Measurements from ENCODE around the gene FIGNL2.

Gene FIGNL2

GRCh38 chr12:51840966-51841365 lies 7.6 kb downstream of the FIGNL2 start:
- no peak for TF ChIP-seq CTCF (IDR thresholded peaks at IDR 0.05)

- no peak for TF ChIP-seq CTCF (IDR thresholded peaks at IDR 0.05)
These were observed 9.1 kb downstream of the FIGNL2 start for GRCh38 chr12:51839310-51839947.

GRCh38 chr12:51838762-51839161 lies 9.8 kb downstream of the FIGNL2 start:
- TF ChIP-seq CTCF (IDR thresholded peaks at IDR 0.05), result no peak

DNA sequence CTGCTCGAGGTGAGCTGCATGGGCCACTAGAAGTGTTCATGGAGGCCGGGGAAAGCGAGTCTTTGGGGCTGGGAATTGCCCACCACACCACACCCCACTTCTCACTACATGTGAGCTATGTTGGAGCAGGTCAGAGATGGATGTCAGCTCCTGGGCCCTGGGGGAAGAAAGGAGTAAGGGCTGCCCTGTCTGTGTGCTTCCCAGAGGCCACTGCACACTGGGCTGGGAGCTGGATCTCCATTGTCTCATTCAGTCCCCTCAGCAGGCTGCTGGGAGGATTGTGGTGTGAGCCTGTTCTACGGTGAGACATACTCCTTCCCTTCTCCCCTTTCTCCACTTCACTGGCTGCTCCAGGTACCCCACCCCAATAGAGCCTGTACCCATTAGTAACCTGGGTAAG lies 10.5 kb downstream of the FIGNL2 start:
- no peak for TF ChIP-seq CTCF (IDR thresholded peaks at IDR 0.05)

GRCh38 chr12:51837286-51837685 lies 11.2 kb downstream of the FIGNL2 start:
- no peak for TF ChIP-seq CTCF (IDR thresholded peaks at IDR 0.05)

DNA sequence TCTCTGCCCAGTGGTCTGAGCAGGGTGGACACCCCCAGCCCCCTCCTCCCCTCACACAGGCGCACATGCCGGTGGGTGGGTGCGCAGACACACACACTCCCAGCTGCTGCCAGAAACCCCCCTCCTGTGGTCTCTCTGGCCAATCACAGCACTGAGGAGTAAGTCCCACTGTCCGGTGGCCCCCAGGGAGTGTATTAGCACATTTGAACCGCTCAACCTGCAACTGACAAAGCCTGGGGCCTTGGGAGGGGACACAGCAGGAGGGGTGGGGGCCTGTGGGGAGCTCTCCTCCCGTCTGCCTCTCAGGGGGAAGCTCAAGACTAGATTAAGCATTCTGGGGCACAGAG lies 11.7 kb downstream of the FIGNL2 start:
- TF ChIP-seq CTCF (IDR thresholded peaks at IDR 0.05), result no peak

DNA sequence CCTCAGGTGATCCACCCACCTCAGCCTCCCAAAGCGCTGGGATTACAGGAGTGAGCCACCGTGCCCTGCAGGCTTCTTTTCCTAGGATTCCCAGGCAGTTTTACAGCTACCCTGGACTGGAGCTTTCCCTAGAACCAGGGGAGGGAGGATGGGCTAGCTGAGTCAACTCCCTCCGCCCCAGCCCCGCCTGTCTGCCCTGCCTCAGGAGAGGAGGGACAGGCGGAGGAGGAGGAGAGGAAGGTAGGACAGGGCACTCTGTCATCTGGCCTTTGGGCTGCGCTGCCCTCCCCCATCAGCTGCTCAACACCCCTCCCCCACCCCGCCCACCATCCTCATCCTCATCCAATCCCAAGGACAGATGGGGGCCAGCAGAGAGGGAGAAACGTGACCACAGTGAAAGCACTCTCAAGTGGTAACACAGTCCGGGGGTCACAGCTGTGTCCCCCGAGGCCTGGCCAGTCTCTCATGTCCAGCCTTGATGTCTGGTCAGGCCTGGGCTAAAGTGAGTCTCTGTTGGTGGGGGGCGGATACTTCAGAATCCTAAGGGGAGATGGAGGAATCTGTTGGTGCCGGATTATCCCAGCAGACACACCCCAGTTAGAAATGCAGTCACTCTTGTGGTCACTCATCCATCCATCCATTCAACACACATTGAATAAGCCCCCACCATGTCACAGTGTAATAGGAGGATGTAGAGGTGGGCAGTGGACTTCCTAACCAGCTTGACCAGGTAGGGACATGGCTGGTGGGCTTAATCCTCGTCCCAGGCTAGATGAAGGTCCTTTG lies 12.3 kb downstream of the FIGNL2 start:
- TF ChIP-seq CTCF (IDR thresholded peaks at IDR 0.05), result no peak
